Measurements from ENCODE around the gene MYOG. TPM values are rescaled to one million over a fixed set of nuclear protein-coding genes. Genes with fewer than 3 reads are reported as not detected.

MYOG gene
- total and polyA plus RNA-seq, 2 donors (not counting 1 experiment from before 2014, with no cell fraction given): not detected

DNA sequence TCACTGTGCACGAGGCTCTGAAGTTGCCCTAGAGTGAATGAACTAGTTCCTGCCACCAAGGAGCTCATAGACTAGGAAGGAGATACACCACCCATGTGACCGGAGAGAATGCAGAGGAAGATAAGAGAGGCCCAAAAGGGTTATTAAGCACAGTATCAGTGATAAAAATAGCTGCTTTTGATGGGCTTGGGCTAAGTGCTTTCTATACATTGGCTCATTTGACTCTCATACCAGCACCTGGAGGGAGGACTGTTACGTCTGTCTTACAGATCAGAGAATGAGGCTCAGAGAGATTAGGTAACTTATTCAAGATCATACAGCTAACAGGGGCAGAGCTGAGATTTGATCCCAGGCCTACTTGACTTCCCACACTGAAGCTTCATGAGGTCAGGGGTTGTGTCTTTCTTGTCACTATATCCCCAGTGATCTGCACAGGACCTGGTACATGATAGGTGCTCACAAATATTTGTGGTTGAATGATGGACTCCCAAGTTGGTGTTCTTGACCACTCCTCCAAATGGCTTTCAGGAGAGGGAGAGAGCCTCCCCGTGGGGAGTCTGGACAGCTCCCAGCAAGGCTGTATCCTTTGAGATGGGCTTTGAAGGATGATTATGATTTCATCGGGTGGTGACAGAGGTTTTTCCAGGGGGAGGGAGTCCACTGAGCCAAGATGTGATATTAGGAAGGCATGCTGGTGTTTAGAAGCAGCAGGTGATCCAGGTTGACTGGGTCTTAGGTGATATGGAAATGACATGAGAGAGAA, 45.1 kb downstream of the MYOG start:
- TF ChIP-seq, protein P1, sequence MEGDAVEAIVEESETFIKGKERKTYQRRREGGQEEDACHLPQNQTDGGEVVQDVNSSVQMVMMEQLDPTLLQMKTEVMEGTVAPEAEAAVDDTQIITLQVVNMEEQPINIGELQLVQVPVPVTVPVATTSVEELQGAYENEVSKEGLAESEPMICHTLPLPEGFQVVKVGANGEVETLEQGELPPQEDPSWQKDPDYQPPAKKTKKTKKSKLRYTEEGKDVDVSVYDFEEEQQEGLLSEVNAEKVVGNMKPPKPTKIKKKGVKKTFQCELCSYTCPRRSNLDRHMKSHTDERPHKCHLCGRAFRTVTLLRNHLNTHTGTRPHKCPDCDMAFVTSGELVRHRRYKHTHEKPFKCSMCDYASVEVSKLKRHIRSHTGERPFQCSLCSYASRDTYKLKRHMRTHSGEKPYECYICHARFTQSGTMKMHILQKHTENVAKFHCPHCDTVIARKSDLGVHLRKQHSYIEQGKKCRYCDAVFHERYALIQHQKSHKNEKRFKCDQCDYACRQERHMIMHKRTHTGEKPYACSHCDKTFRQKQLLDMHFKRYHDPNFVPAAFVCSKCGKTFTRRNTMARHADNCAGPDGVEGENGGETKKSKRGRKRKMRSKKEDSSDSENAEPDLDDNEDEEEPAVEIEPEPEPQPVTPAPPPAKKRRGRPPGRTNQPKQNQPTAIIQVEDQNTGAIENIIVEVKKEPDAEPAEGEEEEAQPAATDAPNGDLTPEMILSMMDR (IDR thresholded peaks at IDR 0.05): no peak
- TF ChIP-seq EZH2 (IDR thresholded peaks at IDR 0.05; ENCODE audit: borderline replicate concordance, insufficient read depth, low read depth, low read length, poor library complexity, severe bottlenecking): no peak
- POLR2A ChIA-PET: no interaction called here
- Histone ChIP-seq H3K36me3 (replicated peaks in 1 of 2; ENCODE audit: control extremely low read depth in 1 of 2, control insufficient read depth in 1 of 2, extremely low read depth in 1 of 2, insufficient read depth in 2 of 2, low read length in 1 of 2) (no peaks in the 10 kb centered on the region), H4K20me1 (ENCODE audit: control insufficient read depth, insufficient read depth, low read length, poor library complexity, severe bottlenecking) (no peaks in the 10 kb centered on the region), H3K9ac (ENCODE audit: low read length) (no peak overlapping the region), H3K4me2 (replicated peaks; ENCODE audit: low read depth, low read length, poor library complexity, severe bottlenecking) (no peak overlapping the region), H3K4me1 (ENCODE audit: control insufficient read depth in 2 of 2, insufficient read depth in 2 of 2, low read length in 2 of 2) (peaks cover 0 to 2% of the 10 kb centered on the region in 2 donors), H2AFZ (ENCODE audit: insufficient read depth, low read depth, low read length, poor library complexity, severe bottlenecking) (no peak overlapping the region), H3K27me3 (replicated peaks in 1 of 4; ENCODE audit: control extremely low read depth in 1 of 4, control insufficient read depth in 3 of 4, insufficient read depth in 4 of 4, low read length in 3 of 4) (peaks cover 0 to 7% (median 2%) of the 10 kb centered on the region in 4 experiments), H3K27ac (ENCODE audit: low read length in 2 of 2) (no peak overlapping the region), H3K4me3 (ENCODE audit: control extremely low read depth in 1 of 5, extremely low read depth in 1 of 5, insufficient read depth in 1 of 5, low read depth in 2 of 5, low read length in 4 of 5) (no peak overlapping the region), H3K79me2 (ENCODE audit: control insufficient read depth, insufficient read depth, low read length) (no peaks in the 10 kb centered on the region), H3K9me3 (ENCODE audit: control extremely low read depth in 1 of 3, control insufficient read depth in 2 of 3, insufficient read depth in 1 of 3, low read length in 2 of 3) (no peaks in the 10 kb centered on the region)
- CTCF ChIA-PET: interaction anchor here (0.9 to 5.8 kb wide), 14 partner anchors 11 to 663 kb away, joined by 3 to 135 read pairs (median 6); no protein-coding TSS in a partner anchor
- Mint-ChIP-seq H3K9me3 (ENCODE audit: insufficient read depth) (no peaks in the 10 kb centered on the region), H3K4me1 (peaks cover 1% of the 10 kb centered on the region), H3K27me3 (peaks cover 12% of the 10 kb centered on the region), H3K4me3 (no peak overlapping the region), H3K27ac (no peak overlapping the region)
- WGBS (ENCODE audit: insufficient coverage): 49% methylated on average over 4 of the region's 5 CpGs
- intact Hi-C loops (cut with micrococcal nuclease): no loop called here
- DNase-seq (no peak), ATAC-seq (ENCODE audit: low read depth) (no peak)
